HepG2 (cell line): ENCODE measurements around the gene LZTS2. TPM values are rescaled to one million over a fixed set of nuclear protein-coding genes. Genes with fewer than 3 reads are reported as not detected.

ENCODE experiments used
- AFF4 ChIP-seq: sonication (generic); formaldehyde crosslinking; IDR thresholded peaks from 2 replicates; pipeline ENCODE4 v1.4.0; 2020; ENCODE audit warnings: missing genetic modification reagents
- HMG20A ChIP-seq: IDR thresholded peaks from 2 replicates; pipeline ENCODE4 v1.6.1; 2016; ENCODE audit warnings: borderline replicate concordance
- HOMEZ ChIP-seq: IDR thresholded peaks from 2 replicates; pipeline ENCODE4 v1.6.1; 2016; ENCODE audit warnings: low read depth
- IRF2 ChIP-seq: IDR thresholded peaks from 2 replicates; pipeline ENCODE4 v1.6.1; 2018; ENCODE audit warnings: missing genetic modification reagents, missing compliant biosample characterization
- JARID2 ChIP-seq: sonication (generic); formaldehyde crosslinking; IDR thresholded peaks from 2 replicates; pipeline ENCODE4 v1.8.1; 2023; ENCODE audit warnings: missing genetic modification reagents, inconsistent platforms; ENCODE audit not compliant: insufficient replicate concordance
- MAX ChIP-seq: IDR thresholded peaks from 2 replicates; pipeline ENCODE4 v1.6.1; 2012; ENCODE audit warnings: inconsistent platforms
- MEIS1 ChIP-seq: sonication (generic); formaldehyde crosslinking; IDR thresholded peaks from 2 replicates; pipeline ENCODE4 v1.9.0; 2021; ENCODE audit warnings: mild to moderate bottlenecking, missing genetic modification reagents, moderate library complexity, borderline replicate concordance
- PPARG ChIP-seq: conservative IDR thresholded peaks from 2 replicates; pipeline ENCODE4 v1.6.1; 2016; ENCODE audit warnings: missing biosample characterization, missing genetic modification reagents
- SMYD3 ChIP-seq: sonication (generic); formaldehyde crosslinking; IDR thresholded peaks from 2 replicates; pipeline ENCODE4 v1.8.1; 2023; ENCODE audit warnings: mild to moderate bottlenecking, missing genetic modification reagents
- SRSF1 ChIP-seq: fragments of 200-400 bp; formaldehyde crosslinking; optimal IDR thresholded peaks from 2 replicates; pipeline ENCODE3; 2017; ENCODE audit warnings: mild to moderate bottlenecking, low read depth, low read length, moderate library complexity
- ZFP62 ChIP-seq: sonication (generic); formaldehyde crosslinking; IDR thresholded peaks from 2 replicates; pipeline ENCODE4 v1.4.0; 2020; ENCODE audit warnings: missing genetic modification reagents
- ZFX ChIP-seq: sonication (generic); formaldehyde crosslinking; IDR thresholded peaks from 2 replicates; pipeline ENCODE4 v1.4.0; 2020; ENCODE audit warnings: mild to moderate bottlenecking, low read depth, missing genetic modification reagents, moderate library complexity
- ZMAT5 ChIP-seq: sonication (generic); formaldehyde crosslinking; IDR thresholded peaks from 2 replicates; pipeline ENCODE4 v1.5.0; 2020; ENCODE audit warnings: mild to moderate bottlenecking, low read depth, missing genetic modification reagents, borderline replicate concordance
- ZNF121 ChIP-seq: sonication (generic); formaldehyde crosslinking; IDR thresholded peaks from 2 replicates; pipeline ENCODE4 v1.5.0; 2020; ENCODE audit warnings: mild to moderate bottlenecking, missing genetic modification reagents
- ZNF18 ChIP-seq: sonication (generic); formaldehyde crosslinking; IDR thresholded peaks from 2 replicates; pipeline ENCODE4 v1.8.0; 2022; ENCODE audit warnings: mild to moderate bottlenecking, missing genetic modification reagents; ENCODE audit not compliant: insufficient replicate concordance
- ZNF33B ChIP-seq: sonication (generic); formaldehyde crosslinking; IDR thresholded peaks from 2 replicates; pipeline ENCODE4 v1.5.1; 2020; ENCODE audit warnings: mild to moderate bottlenecking, missing genetic modification reagents
- ZNF720 ChIP-seq: sonication (generic); formaldehyde crosslinking; IDR thresholded peaks from 2 replicates; pipeline ENCODE4 v1.4.0; 2020; ENCODE audit warnings: missing genetic modification reagents
- ZNF747 ChIP-seq: sonication (generic); formaldehyde crosslinking; IDR thresholded peaks from 2 replicates; pipeline ENCODE4 v1.8.1; 2023; ENCODE audit warnings: missing genetic modification reagents, mild to moderate bottlenecking, borderline replicate concordance
- ZNF761 ChIP-seq: sonication (generic); formaldehyde crosslinking; conservative IDR thresholded peaks from 2 replicates; pipeline ENCODE4 v1.4.0; 2020; ENCODE audit warnings: mild to moderate bottlenecking, missing genetic modification reagents
- ZNF782 ChIP-seq: sonication (generic); formaldehyde crosslinking; IDR thresholded peaks from 2 replicates; pipeline ENCODE4 v1.4.0; 2020; ENCODE audit warnings: missing genetic modification reagents, mild to moderate bottlenecking, borderline replicate concordance
- ZNF841 ChIP-seq: sonication (generic); formaldehyde crosslinking; IDR thresholded peaks from 2 replicates; pipeline ENCODE4 v1.8.1; 2023; ENCODE audit warnings: missing genetic modification reagents, borderline replicate concordance
- polyA plus RNA-seq, 8 experiments: library from polyadenylated mRNA; depleted of rRNA in 3 of 8; stranded (reverse) in 7 of 8; unstranded in 1 of 8; fragments of >200 nt; fragmentation: Illumina TruSeq in 4 of 8; extraction: Trizol in 4 of 8; gene quantifications; 2 replicates each; pipeline versions ENCODE4 v1.2.1 to v1.2.3, GENCODE V29; 2011 to 2016; ENCODE audit warnings: low read depth in 4 of 8, missing spikeins in 1 of 8, mixed read lengths in 1 of 8; ENCODE audit not compliant: insufficient read depth in 1 of 8
- total RNA-seq, 5 experiments: library from RNA; depleted of rRNA; stranded (reverse); fragments of >200 nt; fragmentation: Illumina TruSeq; extraction: Trizol; gene quantifications; 2 replicates each; pipeline ENCODE4 v1.2.3, GENCODE V29; 2016; ENCODE audit warnings: low read depth in 1 of 5

The LZTS2 gene
- total and polyA plus RNA-seq, 2 of the 13 experiments (the other 11 are each of a cell fraction or from before 2014, with no cell fraction given): 43.6 to 65.6 TPM

GRCh38 chr10:101014230-101014884, 14.7 kb downstream of the LZTS2 start (continued):
- no peak for TF ChIP-seq HOMEZ (CRISPR knock-in tag)
- no peak for TF ChIP-seq ZNF747 (CRISPR knock-in tag)
- no peak for TF ChIP-seq MEIS1 (CRISPR knock-in tag)
- TF ChIP-seq ZNF782 (CRISPR knock-in tag): no peak
- no peak for TF ChIP-seq ZNF761
- TF ChIP-seq AFF4 (CRISPR knock-in tag): no peak
- no peak for TF ChIP-seq HMG20A
- TF ChIP-seq ZNF121 (CRISPR knock-in tag): no peak
- TF ChIP-seq ZMAT5 (CRISPR knock-in tag): no peak
- no peak for TF ChIP-seq IRF2 (CRISPR knock-in tag)
- TF ChIP-seq ZFX: no peak
- TF ChIP-seq ZNF18: no peak
- TF ChIP-seq MAX: peak; percentile 23; the same call in 1 of the 2 replicates
- TF ChIP-seq ZNF33B (CRISPR knock-in tag): no peak
- no peak for TF ChIP-seq ZFP62
- no peak for TF ChIP-seq JARID2 (CRISPR knock-in tag)
- no peak for TF ChIP-seq PPARG
- TF ChIP-seq SRSF1: no peak
- no peak for TF ChIP-seq ZNF841 (CRISPR knock-in tag)
- no peak for TF ChIP-seq SMYD3 (CRISPR knock-in tag)
- TF ChIP-seq ZNF720 (CRISPR knock-in tag): no peak
